ENCODE measurements around the gene ABCC11. TPM values are rescaled to one million over a fixed set of nuclear protein-coding genes. Genes with fewer than 3 reads are reported as not detected.

ABCC11 gene
- polyA plus RNA-seq, 6 donors from 2014 or later, result 0.16 TPM; not detected in 5

DNA sequence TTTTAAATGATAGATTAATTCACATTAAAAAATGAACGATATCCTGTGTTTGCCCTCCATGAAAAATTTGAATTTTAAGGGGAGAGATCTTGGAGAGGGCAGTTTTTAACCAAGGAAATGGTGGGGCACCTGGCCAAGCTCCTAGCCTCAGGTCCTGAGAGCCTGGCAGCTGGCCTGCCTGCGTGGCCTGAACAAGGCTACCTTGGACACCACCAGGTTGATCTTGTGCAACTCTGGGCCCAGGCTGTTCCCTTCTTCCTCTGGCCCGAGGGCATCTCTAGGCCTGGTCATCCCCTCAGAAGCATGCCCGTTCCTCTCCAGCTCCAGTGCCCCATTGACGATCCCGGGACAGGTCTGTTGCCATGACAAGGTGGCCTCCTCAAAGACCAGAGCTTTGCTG lies 36.6 kb downstream of the ABCC11 start:
- Mint-ChIP-seq H3K27me3 (peaks cover 8 to 30% (median 26%) of the 10 kb centered on the region in 3 donors), H3K4me3 (no peak overlapping the region), H3K4me1 (no peaks in the 10 kb centered on the region), H3K9me3 (no peaks in the 10 kb centered on the region), H3K27ac (no peak overlapping the region), H3K36me3 (no peaks in the 10 kb centered on the region)
- ATAC-seq (ENCODE audit: low read depth in 2 of 2) (no peak), DNase-seq (no peak)

- no peaks in the 10 kb centered on the region for H3K36me3 Mint-ChIP-seq
- ATAC-seq (ENCODE audit: low read depth in 2 of 2) (no peak), DNase-seq (no peak)
- no peak overlapping the region for H3K4me3 Mint-ChIP-seq
- H3K27me3 Mint-ChIP-seq, result peaks cover 11 to 43% (median 41%) of the 10 kb centered on the region in 3 donors
- no peaks in the 10 kb centered on the region for H3K9me3 Mint-ChIP-seq
- no peak overlapping the region for H3K27ac Mint-ChIP-seq
- H3K4me1 Mint-ChIP-seq, result no peaks in the 10 kb centered on the region
Observed at GRCh38 chr16:48206594-48207242, 40.6 kb downstream of the ABCC11 start.

DNA sequence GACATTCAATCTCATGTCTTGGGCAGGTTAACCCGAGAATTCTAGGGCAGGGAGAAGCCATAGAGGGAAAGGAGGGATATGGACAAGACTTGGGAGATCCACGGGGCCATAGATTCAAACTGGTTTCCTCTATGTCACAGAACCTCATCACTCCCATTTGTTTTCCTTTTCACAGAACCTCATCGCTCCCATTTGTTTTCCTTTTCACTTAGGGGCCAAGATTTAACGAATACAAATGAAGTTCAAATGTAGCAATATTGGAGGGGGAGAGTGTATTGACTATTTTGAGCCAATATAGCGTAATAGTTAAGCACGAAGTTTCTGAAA lies 42.6 kb downstream of the ABCC11 start:
- H3K27ac Mint-ChIP-seq, result no peak overlapping the region
- DNase-seq (no peak), ATAC-seq (ENCODE audit: low read depth in 2 of 2) (no peak)
- no peaks in the 10 kb centered on the region for H3K36me3 Mint-ChIP-seq
- no peak overlapping the region for H3K4me3 Mint-ChIP-seq
- H3K4me1 Mint-ChIP-seq, result no peaks in the 10 kb centered on the region
- H3K27me3 Mint-ChIP-seq, result peaks cover 11 to 43% (median 39%) of the 10 kb centered on the region in 3 donors
- no peaks in the 10 kb centered on the region for H3K9me3 Mint-ChIP-seq

GRCh38 chr16:48203974-48204824 lies 43.1 kb downstream of the ABCC11 start:
- no peaks in the 10 kb centered on the region for H3K4me1 Mint-ChIP-seq
- H3K27me3 Mint-ChIP-seq, result peaks cover 11 to 43% (median 38%) of the 10 kb centered on the region in 3 donors

DNA sequence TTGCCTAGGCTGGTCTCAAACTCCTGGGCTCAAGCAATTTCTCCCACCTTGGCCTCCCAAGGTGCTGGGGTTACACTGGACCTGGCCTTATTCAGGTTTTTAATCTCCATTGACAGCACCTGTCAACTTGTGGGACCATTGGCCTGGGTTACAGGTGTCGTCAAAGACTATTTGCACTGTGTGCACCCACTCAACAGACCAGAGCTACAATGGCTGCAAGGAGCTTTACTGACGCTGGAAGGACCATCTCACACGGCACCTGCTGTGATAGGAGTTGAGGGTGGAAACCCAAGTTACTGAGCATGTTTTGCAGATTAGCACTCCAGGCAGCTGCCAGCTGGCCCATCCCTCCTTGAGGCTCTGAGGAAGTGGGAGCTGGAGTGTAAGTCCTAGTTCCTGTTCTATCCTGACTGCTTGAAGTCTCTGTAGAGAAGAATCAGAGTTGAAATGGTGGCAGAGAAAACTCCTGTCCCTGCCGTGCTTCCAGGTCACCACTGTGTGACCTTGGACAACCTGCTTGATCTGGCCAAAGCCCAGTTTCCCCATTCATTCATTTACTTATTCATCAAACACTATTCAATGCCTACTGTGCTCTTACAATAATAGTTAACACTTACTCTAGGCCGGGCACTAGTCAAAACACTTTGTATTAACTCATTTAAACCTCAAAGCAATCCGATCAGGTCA lies 45.7 kb downstream of the ABCC11 start:
- Mint-ChIP-seq H3K27me3 (peaks cover 3 to 31% (median 20%) of the 10 kb centered on the region in 3 donors), H3K4me3 (no peak overlapping the region), H3K4me1 (no peaks in the 10 kb centered on the region), H3K9me3 (peaks cover 0 to 8% (median 0%) of the 10 kb centered on the region in 7 donors), H3K36me3 (no peaks in the 10 kb centered on the region), H3K27ac (peak overlapping the region in 1 of 6 donors; percentile 10)
- ATAC-seq (ENCODE audit: low read depth in 2 of 2) (no peak), DNase-seq (no peak)

More at GRCh38 chr16:48203974-48204824, 43.1 kb downstream of the ABCC11 start:
- no peak for DNase-seq
- ATAC-seq (ENCODE audit: low read depth in 2 of 2), result no peak
- Mint-ChIP-seq H3K36me3 (no peaks in the 10 kb centered on the region), H3K4me3 (no peak overlapping the region), H3K27ac (no peak overlapping the region), H3K9me3 (no peaks in the 10 kb centered on the region)

DNA sequence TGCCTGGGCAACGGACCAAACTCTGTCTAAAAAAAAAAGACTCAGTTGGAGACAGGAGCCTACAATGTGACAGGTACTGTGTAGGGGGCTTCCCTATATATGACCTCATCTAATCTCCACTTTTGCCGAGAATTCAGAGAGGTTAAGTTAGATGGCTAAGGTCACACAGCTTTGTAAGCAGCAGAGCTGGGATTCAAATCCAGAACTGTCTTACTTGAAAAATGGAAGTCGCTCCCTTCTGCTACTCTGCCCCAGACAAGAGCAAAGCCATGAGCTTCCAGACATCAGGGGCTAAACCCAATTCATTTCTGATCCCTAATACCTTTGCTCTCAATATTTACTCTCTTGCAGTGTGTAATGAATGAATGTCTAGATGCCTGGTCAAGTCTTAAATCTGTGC lies 50.0 kb downstream of the ABCC11 start:
- Mint-ChIP-seq H3K27ac (peak overlapping the region in 1 of 6 donors; percentile 24), H3K4me3 (no peak overlapping the region), H3K9me3 (peaks cover 0 to 8% (median 0%) of the 10 kb centered on the region in 7 donors), H3K27me3 (peaks cover 0 to 12% (median 6%) of the 10 kb centered on the region in 3 donors), H3K36me3 (no peaks in the 10 kb centered on the region), H3K4me1 (no peaks in the 10 kb centered on the region)
- DNase-seq (no peak), ATAC-seq (ENCODE audit: low read depth in 2 of 2) (no peak)

GRCh38 chr16:48194828-48195556 lies 52.3 kb downstream of the ABCC11 start:
- Mint-ChIP-seq H3K27ac (no peak overlapping the region), H3K27me3 (peaks cover 0 to 10% (median 5%) of the 10 kb centered on the region in 3 donors), H3K9me3 (peaks cover 0 to 8% (median 0%) of the 10 kb centered on the region in 7 donors), H3K4me3 (no peak overlapping the region), H3K36me3 (no peaks in the 10 kb centered on the region), H3K4me1 (no peaks in the 10 kb centered on the region)
- DNase-seq, result no peak
- ATAC-seq (ENCODE audit: low read depth in 2 of 2), result no peak

DNA sequence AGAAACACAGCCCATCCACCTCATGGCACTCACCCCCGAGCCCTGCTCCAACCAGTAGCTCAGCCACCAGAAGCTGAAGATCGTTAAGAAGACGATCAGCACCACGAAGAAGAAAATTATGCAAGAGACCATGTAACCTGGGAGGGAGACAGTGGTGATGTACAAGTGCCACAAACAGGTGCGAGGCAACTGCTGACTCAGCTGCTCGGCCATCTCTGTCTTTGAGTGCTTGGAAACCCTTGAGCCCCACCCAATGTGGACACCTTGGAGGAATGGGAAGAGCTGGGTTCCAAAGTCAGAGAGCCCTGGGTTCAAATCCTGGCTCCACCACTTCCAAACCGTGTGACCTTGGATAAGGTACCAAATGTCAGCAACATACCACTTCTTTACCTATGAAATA lies 53.5 kb downstream of the ABCC11 start:
- Mint-ChIP-seq H3K27me3 (peaks cover 0 to 10% (median 5%) of the 10 kb centered on the region in 3 donors), H3K9me3 (peaks cover 0 to 8% (median 0%) of the 10 kb centered on the region in 7 donors), H3K4me3 (no peak overlapping the region), H3K27ac (no peak overlapping the region), H3K36me3 (no peaks in the 10 kb centered on the region), H3K4me1 (no peaks in the 10 kb centered on the region)
- DNase-seq, result no peak
- ATAC-seq (ENCODE audit: low read depth in 2 of 2), result no peak

- H3K27me3 Mint-ChIP-seq, result peaks cover 0 to 9% (median 0%) of the 10 kb centered on the region in 3 donors
- H3K27ac Mint-ChIP-seq, result no peak overlapping the region
- H3K4me3 Mint-ChIP-seq, result no peak overlapping the region
- ATAC-seq (ENCODE audit: low read depth in 2 of 2) (no peak), DNase-seq (no peak)
- H3K9me3 Mint-ChIP-seq, result no peaks in the 10 kb centered on the region
- no peaks in the 10 kb centered on the region for H3K36me3 Mint-ChIP-seq
- no peaks in the 10 kb centered on the region for H3K4me1 Mint-ChIP-seq
Observed at GRCh38 chr16:48188449-48189102, 58.8 kb downstream of the ABCC11 start.

GRCh38 chr16:48187779-48188178 lies 59.6 kb downstream of the ABCC11 start:
- DNase-seq (no peak), ATAC-seq (ENCODE audit: low read depth in 2 of 2) (no peak)
- Mint-ChIP-seq H3K4me1 (no peaks in the 10 kb centered on the region), H3K9me3 (no peaks in the 10 kb centered on the region), H3K36me3 (no peaks in the 10 kb centered on the region), H3K4me3 (no peak overlapping the region), H3K27ac (no peak overlapping the region), H3K27me3 (peaks cover 0 to 9% (median 0%) of the 10 kb centered on the region in 3 donors)

GRCh38 chr16:48184681-48185080 lies 62.7 kb downstream of the ABCC11 start:
- DNase-seq (no peak), ATAC-seq (ENCODE audit: low read depth in 2 of 2) (no peak)
- Mint-ChIP-seq H3K27ac (no peak overlapping the region), H3K4me1 (no peaks in the 10 kb centered on the region), H3K27me3 (peaks cover 0 to 5% (median 0%) of the 10 kb centered on the region in 3 donors), H3K9me3 (no peaks in the 10 kb centered on the region), H3K36me3 (no peaks in the 10 kb centered on the region), H3K4me3 (no peak overlapping the region)

DNA sequence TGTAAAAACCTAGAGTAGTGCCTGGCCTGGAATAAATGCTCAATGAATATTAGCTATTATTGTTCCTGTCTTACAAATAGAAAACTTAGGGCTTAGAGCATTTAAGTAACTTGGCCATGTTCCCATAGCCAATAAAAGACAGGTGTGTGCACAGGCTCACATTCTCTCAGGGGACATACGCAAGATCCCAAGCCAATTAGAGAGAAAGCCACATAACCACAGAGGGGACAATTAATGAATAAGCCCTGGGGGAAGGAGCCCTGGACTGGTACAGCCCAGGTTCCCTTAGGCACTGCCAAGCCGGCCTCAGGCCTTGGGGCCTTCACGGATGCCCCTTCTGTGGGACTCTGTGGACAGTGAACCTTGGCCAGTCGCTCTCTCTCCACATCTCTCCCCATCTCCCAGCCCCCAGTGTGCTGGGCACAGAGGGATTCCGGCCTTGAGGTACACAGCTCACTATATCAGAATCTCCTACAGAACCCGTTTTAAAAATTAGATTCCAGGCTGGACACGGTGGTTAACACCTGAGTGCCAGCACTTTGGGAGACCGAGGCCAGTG lies 64.3 kb downstream of the ABCC11 start:
- H3K9me3 Mint-ChIP-seq, result no peaks in the 10 kb centered on the region
- ATAC-seq (ENCODE audit: low read depth in 2 of 2) (no peak), DNase-seq (no peak)
- no peak overlapping the region for H3K27ac Mint-ChIP-seq
- peaks cover 0 to 11% (median 7%) of the 10 kb centered on the region in 3 donors for H3K27me3 Mint-ChIP-seq
- no peaks in the 10 kb centered on the region for H3K36me3 Mint-ChIP-seq
- no peak overlapping the region for H3K4me3 Mint-ChIP-seq
- H3K4me1 Mint-ChIP-seq, result no peaks in the 10 kb centered on the region
